K562 (cell line): ENCODE measurements around the gene SLC25A29. TPM values are rescaled to one million over a fixed set of nuclear protein-coding genes. Genes with fewer than 3 reads are reported as not detected.

Experiments
- ATAC-seq: fragments of 200-7000 bp; cut with Tn5 transposase; 3 replicates; pipeline ENCODE4 v1.9.1; 2020; ENCODE audit warnings: moderate library complexity
- BruUV-seq: library from RNA; stranded (reverse); fragments of 400-500 nt; replicated peaks from 2 replicates; lab custom pipeline; 2021; lab: Mats Ljungman, UMichigan
- CTCF ChIA-PET: fragments of 300-600 bp; formaldehyde crosslinking; extraction: SDS; loops from one replicate; lab custom pipeline; 2021; ENCODE audit warnings: low intra/inter-chr PET ratio; lab: Yijun Ruan, JAX
- POLR2A ChIA-PET: fragments of 300-600, 350-650 bp; sonication (Branson Sonifier 250); formaldehyde crosslinking; extraction: SDS; loops from one replicate; lab custom pipeline; 2021; ENCODE audit warnings: antibody characterized with exemption, inconsistent platforms; lab: Yijun Ruan, JAX
- DNase-seq, 4 experiments: peaks; one replicate each; pipeline versions ENCODE4 v3.0.0 to v3.0.0-alpha.2; 2011 to 2018; ENCODE audit warnings: low spot score in 3 of 4, mixed read lengths in 3 of 4; ENCODE audit errors: extremely low read depth in 1 of 4
- FAIRE-seq: peaks from 2 replicates; lab custom pipeline; 2011; peaks lifted over from hg19 to GRCh38; lab: Jason Lieb, UNC
- H2AFZ ChIP-seq: 2 replicates; pipeline ENCODE4 v1.6.0; 2011; ENCODE audit warnings: low read depth, low read length, control low read depth, inconsistent platforms
- H3K27ac ChIP-seq: fragments of 200-600 bp; 3 replicates; pipeline ENCODE4 v1.8.0; 2011; ENCODE audit warnings: low read depth, mild to moderate bottlenecking, control low read depth, inconsistent platforms, low read length, moderate library complexity, mixed read lengths; ENCODE audit errors: extremely low read depth
- H3K27me3 ChIP-seq, 2 experiments: fragments of 300-600 bp in 1 of 2; 2 replicates in 1 of 2; 3 replicates in 1 of 2; pipeline versions ENCODE4 v1.6.0 to v1.8.0; 2011; ENCODE audit warnings: inconsistent platforms in 2 of 2, low read length in 2 of 2, mild to moderate bottlenecking in 1 of 2, mixed read lengths in 1 of 2, moderate library complexity in 1 of 2; ENCODE audit not compliant: control insufficient read depth in 2 of 2, insufficient read depth in 2 of 2
- H3K36me3 ChIP-seq: fragments of 300-600 bp; 3 replicates; pipeline ENCODE4 v1.8.0; 2011; ENCODE audit warnings: mild to moderate bottlenecking, low read length, inconsistent platforms; ENCODE audit not compliant: control insufficient read depth, insufficient read depth
- H3K4me1 ChIP-seq, 2 experiments: fragments of 200-600 bp in 1 of 2; replicated peaks in 1 of 2; 2 replicates in 1 of 2; 3 replicates in 1 of 2; pipeline versions ENCODE4 v1.5.1 to v1.8.0; 2011; ENCODE audit warnings: inconsistent platforms in 2 of 2, low read length in 2 of 2, mild to moderate bottlenecking in 1 of 2, mixed read lengths in 1 of 2, moderate library complexity in 1 of 2; ENCODE audit not compliant: control insufficient read depth in 2 of 2, insufficient read depth in 2 of 2
- H3K4me2 ChIP-seq: 2 replicates; pipeline ENCODE4 v1.6.1; 2011; ENCODE audit warnings: low read length, control low read depth, inconsistent platforms, mixed read lengths; ENCODE audit not compliant: insufficient read depth
- H3K4me3 ChIP-seq: fragments of 200-600 bp; sonication (generic), shearing (Covaris generic); 2 replicates; pipeline ENCODE4 v1.5.1; 2016; ENCODE audit warnings: control low read depth, inconsistent platforms
- H3K79me2 ChIP-seq: fragments of 200-600 bp; 3 replicates; pipeline ENCODE4 v1.8.0; 2011; ENCODE audit warnings: low read length, inconsistent platforms; ENCODE audit not compliant: control insufficient read depth, insufficient read depth
- H3K9ac ChIP-seq, 2 experiments: 2 replicates each; pipeline versions ENCODE4 v1.6.0 to v1.6.1; 2011; ENCODE audit warnings: low read depth in 2 of 2, low read length in 2 of 2, control low read depth in 1 of 2, inconsistent platforms in 1 of 2, mild to moderate bottlenecking in 1 of 2, mixed read lengths in 1 of 2; ENCODE audit not compliant: insufficient read depth in 1 of 2
- H3K9me1 ChIP-seq: one replicate; pipeline ENCODE4 v1.6.0; 2011; ENCODE audit warnings: inconsistent platforms, mild to moderate bottlenecking, low read length, moderate library complexity; ENCODE audit not compliant: control insufficient read depth, insufficient read depth
- H3K9me3 ChIP-seq: replicated peaks from 2 replicates; pipeline ENCODE4 v1.5.1; 2011; ENCODE audit warnings: low read depth, low read length, inconsistent platforms; ENCODE audit not compliant: control insufficient read depth, insufficient read depth
- H4K20me1 ChIP-seq: replicated peaks from 2 replicates; pipeline ENCODE4 v1.6.1; 2011; ENCODE audit warnings: low read length, inconsistent platforms, mixed read lengths; ENCODE audit not compliant: control insufficient read depth, insufficient read depth
- BRF1 ChIP-seq: IDR thresholded peaks from 3 replicates; pipeline ENCODE4 v1.6.1; 2011; ENCODE audit warnings: borderline replicate concordance, mild to moderate bottlenecking; ENCODE audit not compliant: insufficient read length; ENCODE audit errors: extremely low read depth
- RBM25 ChIP-seq: fragments of 200-400 bp; formaldehyde crosslinking; IDR thresholded peaks from 2 replicates; pipeline ENCODE4 v1.6.1; 2018; ENCODE audit warnings: low read length, low read depth, moderate library complexity; ENCODE audit not compliant: severe bottlenecking
- SREBF2 ChIP-seq: sonication (generic); formaldehyde crosslinking; IDR thresholded peaks from 2 replicates; pipeline ENCODE4 v1.4.0; 2020; ENCODE audit warnings: mild to moderate bottlenecking, missing genetic modification reagents
- ZKSCAN3 ChIP-seq: fragments of 250-450 bp; sonication (Bioruptor Pico); IDR thresholded peaks from 2 replicates; pipeline ENCODE4 v1.4.0; 2020
- ZNF668 ChIP-seq: fragments of 250-450 bp; sonication (Bioruptor Pico); IDR thresholded peaks from 2 replicates; pipeline ENCODE4 v1.8.0; 2022; ENCODE audit warnings: mild to moderate bottlenecking, inconsistent platforms
- ZZZ3 ChIP-seq: fragments of 450-650 bp; IDR thresholded peaks from 2 replicates; pipeline ENCODE4 v1.6.1; 2016; ENCODE audit warnings: antibody characterized with exemption, mild to moderate bottlenecking, moderate library complexity
- WGBS: fragments of 100-300 bp; shearing (Covaris generic); methylation state at CpG from one replicate; pipeline ENCODE4 v1.1.6; 2016; ENCODE audit warnings: low coverage, mixed read lengths; ENCODE audit not compliant: insufficient coverage; ENCODE audit errors: missing lambda C conversion rate; 5-methylcytosine and 5-hydroxymethylcytosine counted together
- in situ Hi-C: fragments of 300-500 bp; cut with MboI; formaldehyde crosslinking; loops from 4 replicates; pipeline ENCODE4 v1.15.0; 2018; ENCODE audit warnings: inconsistent platforms, mixed read lengths
- intact Hi-C: fragments of 100-400 bp; cut with micrococcal nuclease; formaldehyde crosslinking; loops from 2 replicates; pipeline ENCODE4 v1.14.2; 2022
- polyA plus RNA-seq, 8 experiments: library from polyadenylated mRNA; depleted of rRNA in 4 of 8; stranded (reverse) in 5 of 8; unstranded in 3 of 8; fragments of >200 nt; fragmentation: Nextera tagmentation in 2 of 8; fragmentation: Illumina TruSeq in 1 of 8; extraction: Ambion mirVana in 2 of 8; extraction: Trizol in 1 of 8; gene quantifications; 2 replicates each; pipeline versions ENCODE4 v1.2.1 to v1.2.3, GENCODE V29; 2011 to 2014; ENCODE audit warnings: inconsistent platforms in 1 of 8, missing spikeins in 1 of 8
- total RNA-seq, 7 experiments: library from RNA; depleted of rRNA in 6 of 7; stranded (reverse); fragments of >200 nt in 6 of 7; fragmentation: Illumina TruSeq in 2 of 7; extraction: Trizol in 2 of 7; gene quantifications; 2 replicates each; pipeline versions ENCODE4 v1.2.1 to v1.2.3, GENCODE V29; 2011 to 2021; ENCODE audit warnings: low replicate concordance in 1 of 7
- TF ChIP-seq, protein P1 (sequence below): fragments of 450-650 bp; IDR thresholded peaks from 2 replicates; pipeline ENCODE4 v1.6.1; 2016; ENCODE audit warnings: mild to moderate bottlenecking

SLC25A29 gene
- total and polyA plus RNA-seq, 9 of the 15 experiments (the other 6 are each of a cell fraction or from before 2014, with no cell fraction given): 0.07 to 17.5 (median 4.8) TPM

GRCh38 chr14:100291305-100292075, 14.8 kb downstream of the SLC25A29 start:
- ChIA-PET CTCF (no interaction called here), POLR2A (interaction anchor here (0.6 kb wide), 1 partner anchor 178 kb away, joined by 3 read pairs; no protein-coding TSS in a partner anchor)
- H3K27ac ChIP-seq: no peak overlapping the region
- H4K20me1 ChIP-seq: no peaks in the 10 kb centered on the region
- no TSS peak for BruUV-seq
- no peaks in the 10 kb centered on the region for H3K9me1 ChIP-seq
- H3K9ac ChIP-seq: peak overlapping the region in 1 of 2 experiments; percentile 26; a peak in 1 of 4 replicates
- no peaks in the 10 kb centered on the region for H3K79me2 ChIP-seq
- H3K9me3 ChIP-seq: no peaks in the 10 kb centered on the region
- H3K4me3 ChIP-seq: no peak overlapping the region
- no peaks in the 10 kb centered on the region for H3K27me3 ChIP-seq
- no peak for TF ChIP-seq ZKSCAN3 (CRISPR knock-in tag)
- peak; percentile 28 for TF ChIP-seq RBM25
- FAIRE-seq: no peak
- no peak overlapping the region for H2AFZ ChIP-seq
- 81% methylated on average over 10 of the region's 13 CpGs for WGBS
- ATAC-seq: no peak
- peaks cover 3 to 24% of the 10 kb centered on the region in 2 experiments; a peak in 3 of 5 replicates for H3K4me1 ChIP-seq
- H3K4me2 ChIP-seq: no peak overlapping the region
- no peaks in the 10 kb centered on the region for H3K36me3 ChIP-seq
- in situ Hi-C loops (no loop called here), intact Hi-C loops (no loop called here)
- no peak for DNase-seq

DNA sequence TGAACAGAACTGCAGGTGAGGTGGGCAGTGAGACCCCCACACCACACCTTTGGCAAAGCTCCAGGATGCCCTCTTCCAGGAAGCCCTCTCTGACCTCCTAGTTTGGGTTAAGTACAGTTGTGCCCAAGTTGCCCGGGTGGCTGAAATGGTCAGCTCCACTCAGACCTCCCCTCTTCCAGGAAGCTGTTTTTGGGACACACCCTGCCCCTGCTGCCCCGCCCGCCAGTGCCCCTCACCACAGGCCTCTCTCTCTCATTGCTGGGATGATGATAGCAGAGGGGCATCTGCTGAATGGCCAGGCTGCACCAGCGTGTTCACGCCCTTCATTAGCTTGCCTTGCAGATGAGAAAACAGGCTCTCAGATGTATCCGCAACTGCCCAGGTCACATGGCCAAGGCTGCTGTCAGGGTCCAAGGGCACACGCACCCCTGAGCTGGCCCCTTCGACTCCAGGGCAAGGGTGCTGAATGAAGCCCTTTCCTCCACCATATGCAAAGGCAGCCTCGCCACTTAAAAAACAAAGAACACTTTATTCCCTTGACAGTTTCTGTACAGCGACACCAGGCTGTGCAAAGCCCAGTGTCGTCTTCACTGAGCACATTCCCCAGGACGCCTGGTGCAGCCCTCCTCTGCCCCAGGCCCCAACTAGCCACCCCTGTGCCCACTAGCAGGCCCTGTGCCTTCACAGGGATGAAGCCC, 15.5 kb downstream of the SLC25A29 start:
- Histone ChIP-seq H3K4me1 (peaks cover 3 to 26% of the 10 kb centered on the region in 2 experiments; a peak in 3 of 5 replicates), H3K36me3 (no peaks in the 10 kb centered on the region)

More for the DNA sequence above, 15.5 kb downstream of the SLC25A29 start:
- Histone ChIP-seq H3K4me2 (no peak overlapping the region), H3K9ac (peak overlapping the region in 1 of 2 experiments; percentile 26; a peak in 1 of 4 replicates), H4K20me1 (no peaks in the 10 kb centered on the region), H3K27ac (no peak overlapping the region), H2AFZ (no peak overlapping the region), H3K9me1 (no peaks in the 10 kb centered on the region), H3K79me2 (no peaks in the 10 kb centered on the region), H3K9me3 (no peaks in the 10 kb centered on the region), H3K4me3 (no peak overlapping the region), H3K27me3 (no peaks in the 10 kb centered on the region)
- no TSS peak for BruUV-seq
- ChIA-PET CTCF (no interaction called here), POLR2A (no interaction called here)
- no peak for ATAC-seq
- no peak for FAIRE-seq
- in situ Hi-C loops (no loop called here), intact Hi-C loops (no loop called here)
- no peak for DNase-seq
- TF ChIP-seq BRF1: no peak
- no peak for TF ChIP-seq SREBF2 (CRISPR knock-in tag)
- no peak for TF ChIP-seq ZNF668
- no peak for TF ChIP-seq ZZZ3
- TF ChIP-seq, protein P1, sequence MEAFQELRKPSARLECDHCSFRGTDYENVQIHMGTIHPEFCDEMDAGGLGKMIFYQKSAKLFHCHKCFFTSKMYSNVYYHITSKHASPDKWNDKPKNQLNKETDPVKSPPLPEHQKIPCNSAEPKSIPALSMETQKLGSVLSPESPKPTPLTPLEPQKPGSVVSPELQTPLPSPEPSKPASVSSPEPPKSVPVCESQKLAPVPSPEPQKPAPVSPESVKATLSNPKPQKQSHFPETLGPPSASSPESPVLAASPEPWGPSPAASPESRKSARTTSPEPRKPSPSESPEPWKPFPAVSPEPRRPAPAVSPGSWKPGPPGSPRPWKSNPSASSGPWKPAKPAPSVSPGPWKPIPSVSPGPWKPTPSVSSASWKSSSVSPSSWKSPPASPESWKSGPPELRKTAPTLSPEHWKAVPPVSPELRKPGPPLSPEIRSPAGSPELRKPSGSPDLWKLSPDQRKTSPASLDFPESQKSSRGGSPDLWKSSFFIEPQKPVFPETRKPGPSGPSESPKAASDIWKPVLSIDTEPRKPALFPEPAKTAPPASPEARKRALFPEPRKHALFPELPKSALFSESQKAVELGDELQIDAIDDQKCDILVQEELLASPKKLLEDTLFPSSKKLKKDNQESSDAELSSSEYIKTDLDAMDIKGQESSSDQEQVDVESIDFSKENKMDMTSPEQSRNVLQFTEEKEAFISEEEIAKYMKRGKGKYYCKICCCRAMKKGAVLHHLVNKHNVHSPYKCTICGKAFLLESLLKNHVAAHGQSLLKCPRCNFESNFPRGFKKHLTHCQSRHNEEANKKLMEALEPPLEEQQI: no peak
- TF ChIP-seq, all 486 proteins: peak for 0
- 63% methylated on average over 9 of the region's 12 CpGs for WGBS
